ENCODE measurements around the gene NGEF.
"Not testable (repeated sequence)": the region's sequence is repeated elsewhere in the genome, so short reads cannot be mapped to it uniquely, and the experiment has no call there.

The NGEF gene

GRCh38 chr2:232925153-232925820 lies 87.8 kb downstream of the NGEF start:
- DNase-seq, result no peak

- DNase-seq, result no peak
Measured at GRCh38 chr2:232924433-232924832, 88.6 kb downstream of the NGEF start.

DNA sequence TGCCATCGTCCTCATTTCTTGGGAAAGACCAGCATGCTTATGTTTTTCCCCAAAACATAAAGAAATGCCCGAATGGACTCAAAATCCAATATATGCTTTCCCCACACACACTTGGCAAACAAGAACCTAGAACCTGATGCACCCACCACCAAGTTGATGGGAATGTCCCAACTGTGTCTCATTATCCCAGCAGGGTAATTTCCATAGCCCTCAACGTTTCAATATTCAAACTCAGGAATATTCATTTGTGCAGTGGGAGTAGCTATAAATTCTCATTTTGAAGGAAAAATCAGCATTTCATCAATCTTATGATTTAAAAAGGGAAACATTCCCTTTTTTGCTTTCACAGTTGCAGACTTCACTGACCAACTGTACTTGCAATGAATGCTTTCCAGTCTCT lies 92.3 kb downstream of the NGEF start:
- no peak for DNase-seq

DNA sequence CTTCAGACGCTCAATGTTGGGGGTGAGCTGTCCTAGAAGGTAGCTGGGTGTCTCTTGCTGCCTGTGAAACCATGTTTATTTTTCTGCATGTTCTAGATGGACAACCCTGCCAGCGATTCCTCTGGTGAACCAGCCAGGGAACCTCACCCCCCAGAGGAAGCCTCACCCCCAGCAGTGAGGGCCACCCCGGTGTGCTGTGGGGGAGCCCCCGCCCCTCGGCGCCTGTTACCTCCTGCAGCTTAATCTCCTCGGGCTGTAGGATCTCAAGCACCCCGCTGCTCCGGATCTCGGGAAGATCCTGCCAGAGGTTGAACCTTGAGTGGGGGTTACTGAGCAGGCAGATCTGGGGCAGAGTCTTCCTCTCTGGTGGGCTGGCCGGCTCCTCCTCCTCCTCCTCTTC lies 93.0 kb downstream of the NGEF start:
- DNase-seq, result no peak

DNA sequence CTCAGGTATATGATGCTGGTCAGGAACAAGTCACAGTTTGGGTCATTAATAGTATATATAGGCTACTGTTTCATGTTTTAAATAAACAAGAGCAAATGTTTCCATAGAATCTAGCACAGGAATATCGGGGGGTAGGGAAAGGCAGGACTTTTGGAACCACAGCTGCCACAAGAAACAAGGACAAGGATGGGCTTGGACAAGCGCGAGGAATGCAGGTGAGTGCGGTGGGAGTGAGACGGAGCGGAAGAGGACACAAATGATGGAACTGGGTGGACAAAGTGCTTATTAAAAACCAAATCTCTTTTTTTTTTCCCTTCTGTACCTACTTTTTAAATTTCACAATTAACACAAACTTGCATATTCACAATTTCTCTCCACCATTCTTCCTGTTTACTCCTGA lies 93.9 kb downstream of the NGEF start:
- DNase-seq, result no peak

DNA sequence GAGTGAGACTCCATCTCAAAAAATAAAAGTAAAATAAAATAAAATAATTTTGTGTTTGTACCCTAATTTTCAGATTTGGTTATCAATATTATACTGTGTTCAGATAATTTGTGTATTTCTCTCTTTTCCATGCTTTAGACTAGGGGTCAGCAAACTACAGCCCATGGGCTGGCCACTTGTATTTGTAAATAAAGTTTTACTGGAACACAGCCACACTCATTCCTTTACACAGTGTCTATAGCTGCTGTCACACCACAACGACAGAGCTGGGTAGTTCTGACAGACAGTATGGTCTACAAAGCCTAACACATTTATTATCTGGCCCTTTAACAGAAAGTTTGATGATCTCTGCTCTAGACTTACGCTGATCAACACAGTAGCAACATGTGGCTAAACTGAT lies 99.2 kb downstream of the NGEF start:
- no peak for DNase-seq

GRCh38 chr2:232911712-232912277 lies 101.3 kb downstream of the NGEF start:
- no peak for DNase-seq

- no peak for DNase-seq
Measured at GRCh38 chr2:232910376-232910775, 102.7 kb downstream of the NGEF start.

GRCh38 chr2:232908695-232909094 lies 104.4 kb downstream of the NGEF start:
- DNase-seq, result no peak

DNA sequence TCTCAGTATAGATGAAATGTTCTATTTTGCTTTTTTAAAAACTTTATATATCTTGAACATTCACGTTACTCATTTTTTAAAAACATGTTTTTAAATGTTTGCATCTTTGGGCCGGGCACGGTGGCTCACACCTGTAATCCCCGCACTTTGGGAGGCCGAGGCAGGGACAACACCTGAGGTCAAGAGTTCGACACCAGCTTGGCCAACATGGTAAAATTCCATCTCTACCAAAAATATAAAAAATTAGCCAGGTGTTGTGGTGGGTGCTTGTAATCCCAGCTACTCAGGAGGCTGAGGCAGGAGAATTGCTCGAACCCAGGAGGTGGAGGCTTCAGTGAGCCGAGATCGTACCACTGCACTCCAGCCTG lies 105.4 kb downstream of the NGEF start:
- not testable (repeated sequence) for DNase-seq

DNA sequence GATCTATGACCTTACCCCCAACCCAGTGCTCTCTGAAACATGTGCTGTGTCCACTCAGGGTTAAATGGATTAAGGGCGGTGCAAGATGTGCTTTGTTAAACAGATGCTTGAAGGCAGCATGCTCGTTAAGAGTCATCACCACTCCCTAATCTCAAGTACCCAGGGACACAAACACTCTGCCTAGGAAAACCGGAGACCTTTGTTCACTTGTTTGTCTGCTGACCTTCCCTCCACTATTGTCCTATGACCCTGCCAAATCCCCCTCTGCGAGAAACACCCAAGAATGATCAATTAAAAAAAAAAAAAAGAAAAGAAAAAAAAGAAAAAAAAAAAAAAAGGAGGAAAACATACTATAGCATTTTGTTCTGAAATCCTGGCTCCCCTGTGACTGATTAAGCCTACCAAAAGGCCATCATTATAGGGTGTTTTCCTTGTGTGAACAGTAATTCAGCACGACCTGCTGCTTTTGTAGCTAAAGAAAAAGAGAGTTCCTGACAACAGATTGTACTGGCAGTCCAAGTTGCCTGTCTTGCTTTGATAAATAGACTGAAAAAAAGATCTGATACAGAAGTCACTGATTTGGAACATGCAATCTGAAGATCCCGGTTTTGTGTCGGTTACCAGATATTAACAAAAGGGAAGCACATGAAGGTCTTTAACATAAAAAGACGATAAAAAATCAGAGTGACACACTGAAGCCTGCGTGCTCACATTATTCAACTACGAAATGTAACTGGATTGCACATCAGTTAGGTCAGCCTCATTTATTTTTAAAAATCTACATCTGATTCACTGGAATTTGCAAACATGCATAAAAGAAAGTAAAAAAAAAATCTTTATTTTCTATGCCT lies 106.0 kb downstream of the NGEF start:
- DNase-seq, result not testable (repeated sequence)

DNA sequence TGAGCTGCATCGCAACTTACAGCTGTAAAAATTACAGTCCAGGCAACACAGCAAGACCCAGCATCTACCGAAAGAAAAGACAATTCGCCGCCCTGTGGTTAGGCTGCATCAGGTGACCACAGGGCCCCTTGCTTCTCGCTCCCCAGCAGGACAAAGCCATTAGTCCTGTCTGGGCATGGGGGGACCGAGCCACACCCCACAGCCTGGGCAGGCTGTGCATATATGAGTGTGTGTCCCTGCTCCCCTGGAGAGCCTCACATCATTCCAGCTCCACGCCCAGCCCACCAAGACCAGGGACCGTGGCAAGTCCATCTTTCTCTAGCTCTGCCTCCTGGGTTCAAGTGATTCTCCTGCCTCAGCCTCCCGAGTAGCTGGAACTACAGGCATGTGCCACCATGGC lies 109.1 kb downstream of the NGEF start:
- DNase-seq, result no peak

- DNase-seq, result peak; percentile 31
Measured at GRCh38 chr2:232901736-232902578, 111.1 kb downstream of the NGEF start.

GRCh38 chr2:232900811-232901735 lies 112.0 kb downstream of the NGEF start:
- no peak for DNase-seq

- DNase-seq, result no peak
Measured at GRCh38 chr2:232898592-232899543, 114.2 kb downstream of the NGEF start.

GRCh38 chr2:232897598-232898408 lies 115.3 kb downstream of the NGEF start:
- DNase-seq, result peak; percentile 32

DNA sequence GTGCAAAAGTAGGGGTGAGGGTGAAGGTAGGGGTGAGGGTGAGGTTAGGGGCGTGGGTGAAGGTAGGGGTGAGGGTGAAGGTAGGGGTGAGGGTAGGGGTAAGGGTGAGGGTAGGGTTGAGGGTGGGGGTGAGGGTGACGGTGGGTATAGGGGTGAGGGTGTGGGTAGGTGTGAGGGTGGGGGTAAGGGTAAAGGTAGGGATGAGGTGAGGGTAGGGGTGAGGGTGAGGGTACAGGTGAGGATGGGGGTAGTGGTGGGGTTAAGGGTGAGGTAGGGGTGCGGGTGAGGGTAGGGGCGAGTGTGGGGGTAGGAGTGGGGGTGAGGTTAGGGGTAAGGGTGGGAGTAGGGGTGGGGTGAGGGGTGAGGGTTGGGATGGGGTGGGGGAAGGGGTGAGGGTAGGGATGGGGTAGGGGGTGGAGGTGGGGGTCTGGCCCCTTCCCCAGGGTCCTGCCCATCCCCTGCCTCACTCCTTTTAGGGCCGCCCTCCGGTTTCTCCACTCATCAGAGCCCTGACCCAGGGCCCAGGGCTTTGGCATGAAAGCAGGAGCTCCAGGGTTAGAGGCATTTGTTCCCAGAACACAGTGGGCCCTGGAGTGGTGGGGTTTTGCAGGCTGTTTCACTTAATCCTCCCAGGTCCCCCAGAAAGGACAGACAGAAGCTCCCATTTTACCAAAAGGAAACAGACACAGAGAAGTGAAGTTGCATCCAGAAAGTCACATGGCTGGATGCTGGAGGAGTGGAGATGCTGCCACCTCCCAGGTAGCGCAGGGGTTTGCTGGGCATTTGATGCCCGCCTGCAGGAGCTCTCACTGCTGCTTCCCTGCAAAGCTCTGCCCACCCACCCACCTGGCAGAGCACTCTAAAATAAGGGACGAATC lies 116.1 kb downstream of the NGEF start:
- no peak for DNase-seq

- no peak for DNase-seq
Measured at GRCh38 chr2:232896111-232896510, 116.9 kb downstream of the NGEF start.

DNA sequence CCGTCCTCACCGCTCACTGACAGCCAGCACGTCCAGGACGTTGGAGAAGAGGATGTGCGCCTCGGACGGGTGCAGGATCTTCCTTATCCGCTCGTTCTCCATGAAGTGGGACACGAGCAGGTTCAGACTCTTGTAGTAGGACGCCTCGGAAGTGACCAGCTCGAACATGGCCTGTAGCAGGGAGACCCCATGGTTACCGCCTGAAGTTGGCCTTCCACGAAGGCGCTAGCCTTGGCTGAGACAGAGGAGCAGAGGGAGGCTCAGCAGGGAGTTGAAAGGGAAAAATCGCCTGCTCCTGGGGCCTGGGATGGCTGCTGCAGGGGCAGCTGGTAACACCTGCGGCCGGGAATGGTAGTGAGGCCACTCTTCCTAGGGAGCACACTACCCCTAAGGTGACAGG lies 118.3 kb downstream of the NGEF start:
- no peak for DNase-seq
